ENCODE measurements around the gene ZNF678.
"Not testable (repeated sequence)": the region's sequence is repeated elsewhere in the genome, so short reads cannot be mapped to it uniquely, and the experiment has no call there.

The ZNF678 gene

DNA sequence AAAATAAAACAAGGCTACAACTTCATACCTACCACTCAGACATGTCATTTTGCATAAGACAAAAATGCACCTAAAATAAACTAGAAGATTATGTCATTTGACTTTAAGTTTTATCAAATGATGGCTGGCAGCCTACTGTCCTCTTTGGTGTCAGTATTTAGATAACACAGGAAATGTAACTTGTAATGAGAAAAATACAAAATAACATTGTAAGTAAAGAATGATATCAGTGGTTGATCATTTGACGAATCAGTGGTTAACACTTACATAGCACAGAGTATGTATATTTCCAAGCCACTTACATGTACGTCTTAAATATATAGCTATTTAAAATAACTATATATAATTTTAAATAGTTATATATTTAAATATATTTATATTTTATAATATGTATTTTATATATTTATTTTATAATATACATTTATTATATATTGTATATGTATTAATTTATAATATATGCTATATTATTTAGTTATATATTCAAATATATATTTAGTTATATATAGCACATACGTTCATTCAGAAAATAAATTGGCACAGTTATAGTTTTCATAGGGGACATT, 44.1 kb downstream of the ZNF678 start:
- DNase-seq, result no peak

DNA sequence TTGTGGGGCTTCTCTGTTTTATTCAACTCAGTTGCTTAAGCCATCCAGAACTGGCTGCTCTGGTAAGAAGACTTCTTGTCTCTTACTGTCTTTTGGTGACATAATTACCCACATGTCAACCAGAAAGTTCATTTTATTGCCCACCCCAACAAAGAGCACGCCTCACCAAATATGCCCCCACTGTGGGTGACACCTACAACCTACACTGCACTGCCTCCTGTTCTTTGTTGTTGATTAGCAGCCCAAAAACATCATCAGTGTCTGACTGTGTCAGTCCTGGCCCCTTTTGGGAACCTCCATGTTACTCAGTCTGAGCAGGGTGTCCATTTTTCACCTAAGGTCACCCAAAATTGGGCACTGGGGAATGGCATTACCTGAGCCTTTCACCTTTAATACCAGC, 49.3 kb downstream of the ZNF678 start:
- DNase-seq, result no peak

DNA sequence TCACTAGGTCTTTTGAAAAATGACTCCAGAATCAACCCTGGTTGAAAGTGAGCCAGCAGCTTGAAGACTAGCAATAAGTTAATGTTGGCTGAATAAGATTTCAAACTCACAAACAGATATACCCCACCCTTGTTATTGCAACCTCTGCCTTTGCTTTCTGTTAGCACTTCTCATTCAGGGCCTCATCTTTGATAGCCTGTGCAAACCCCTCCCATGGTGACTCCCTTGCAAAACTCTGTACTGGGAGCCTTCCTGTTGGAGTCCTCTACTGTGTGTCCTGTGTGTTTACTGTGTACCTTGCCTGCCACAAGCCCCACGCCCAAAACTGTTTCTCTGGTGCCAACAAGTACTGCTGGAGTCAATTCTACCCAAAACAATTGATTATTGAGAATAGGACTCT, 50.2 kb downstream of the ZNF678 start:
- DNase-seq, result no peak

DNA sequence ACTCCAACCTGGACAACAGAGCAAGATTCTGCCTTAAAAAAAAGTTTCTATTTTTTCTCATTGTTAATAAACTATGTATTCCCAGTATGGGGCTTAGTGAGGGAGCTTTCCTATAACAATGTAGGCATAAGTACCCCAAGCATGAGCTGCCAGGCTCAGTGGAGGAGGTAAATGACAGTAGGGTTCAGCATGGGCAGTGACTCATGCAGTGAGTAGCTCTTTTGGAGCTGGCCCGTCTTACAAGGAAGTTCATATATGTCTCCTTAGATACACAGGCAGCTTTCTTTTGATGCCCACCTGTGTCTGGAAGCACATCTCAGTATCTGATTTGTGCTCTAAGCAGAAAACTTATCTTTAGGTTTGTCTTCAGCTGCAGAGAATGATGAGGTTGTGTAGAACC, 57.9 kb downstream of the ZNF678 start:
- DNase-seq, result no peak

DNA sequence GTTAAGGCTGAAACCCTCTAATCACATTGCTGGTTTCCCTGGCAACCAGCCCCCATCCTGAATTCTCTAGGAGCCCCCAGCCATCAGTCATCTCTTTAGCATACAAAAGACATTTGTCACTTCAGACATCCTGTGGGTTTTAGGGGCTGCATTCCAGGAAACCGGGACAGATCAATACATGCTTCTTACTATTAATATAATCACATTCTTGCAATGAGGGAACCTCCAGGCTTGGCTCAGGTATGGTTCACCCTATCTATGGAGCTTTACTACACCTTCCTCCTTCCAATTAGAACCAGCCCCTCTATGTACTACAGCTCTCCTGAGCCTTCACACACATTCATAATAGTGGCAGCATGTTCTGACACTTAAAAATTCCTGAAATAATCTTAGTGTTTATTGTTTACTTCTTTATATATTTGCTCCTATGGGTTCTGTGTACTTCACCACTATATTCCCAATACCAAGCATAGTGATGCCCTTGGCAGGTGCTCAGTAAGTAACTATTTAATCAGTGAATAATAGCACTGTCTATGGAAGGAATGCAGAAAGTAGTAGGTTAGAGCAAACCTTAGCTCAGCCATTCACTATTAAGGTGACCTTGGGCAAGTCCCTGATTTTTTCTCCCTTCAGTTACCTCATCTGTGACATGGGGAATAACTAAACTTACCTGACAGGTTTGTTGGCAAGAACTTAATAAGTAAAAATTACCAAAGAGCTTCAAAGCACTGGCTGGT, 59.6 kb downstream of the ZNF678 start:
- no peak for DNase-seq

DNA sequence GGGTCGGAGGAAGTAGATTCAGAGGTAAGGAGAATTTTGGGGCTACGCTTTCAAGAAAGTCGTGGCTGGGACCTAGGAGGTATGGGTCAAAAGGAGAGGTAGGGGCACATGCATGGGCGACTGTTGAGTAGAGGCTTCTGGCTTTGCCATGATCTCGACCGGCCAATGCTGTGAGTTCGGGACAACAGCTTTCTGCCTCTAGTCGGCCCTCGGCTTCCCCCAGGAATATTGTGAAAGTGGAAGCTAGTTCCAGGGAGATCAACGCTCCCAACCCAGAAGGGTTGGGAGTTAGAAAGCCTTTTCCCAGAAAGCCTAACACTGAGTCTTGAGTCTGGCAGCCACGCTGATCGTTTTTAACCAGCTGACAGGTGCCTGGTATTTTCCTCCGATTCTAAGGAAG, 69.0 kb downstream of the ZNF678 start:
- no peak for DNase-seq

DNA sequence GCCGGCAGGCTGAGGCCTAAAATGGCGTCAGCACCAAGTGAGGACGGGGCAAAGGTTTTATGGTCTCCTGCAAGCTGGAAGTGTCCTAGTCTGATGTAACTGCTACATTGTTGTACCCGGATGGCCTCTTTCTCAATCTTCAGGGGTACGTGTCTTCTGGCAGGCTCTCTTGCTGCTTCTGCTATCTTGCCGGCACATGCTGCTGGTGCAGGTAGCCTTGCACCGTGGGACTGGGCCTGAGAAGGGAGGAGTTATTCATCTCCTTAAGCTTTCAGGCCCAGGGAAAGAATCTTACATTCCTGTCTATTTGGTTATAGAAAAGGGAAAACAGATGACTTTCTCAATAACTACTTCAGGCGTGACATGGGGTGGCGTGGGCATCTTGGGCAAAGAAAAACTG, 72.2 kb downstream of the ZNF678 start:
- no peak for DNase-seq

DNA sequence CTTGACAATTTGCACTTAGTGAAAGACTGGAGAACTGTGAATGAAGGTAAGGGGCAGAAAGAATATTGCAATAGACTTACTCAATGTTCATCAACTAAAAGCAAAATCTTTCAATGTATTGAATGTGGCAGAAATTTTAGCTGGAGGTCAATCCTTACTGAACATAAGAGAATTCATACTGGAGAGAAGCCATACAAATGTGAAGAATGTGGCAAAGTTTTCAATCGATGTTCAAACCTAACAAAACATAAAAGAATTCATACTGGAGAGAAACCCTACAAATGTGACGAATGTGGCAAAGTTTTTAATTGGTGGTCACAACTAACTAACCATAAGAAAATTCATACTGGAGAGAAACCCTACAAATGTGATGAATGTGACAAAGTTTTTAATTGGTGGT, 91.1 kb downstream of the ZNF678 start:
- no peak for DNase-seq

DNA sequence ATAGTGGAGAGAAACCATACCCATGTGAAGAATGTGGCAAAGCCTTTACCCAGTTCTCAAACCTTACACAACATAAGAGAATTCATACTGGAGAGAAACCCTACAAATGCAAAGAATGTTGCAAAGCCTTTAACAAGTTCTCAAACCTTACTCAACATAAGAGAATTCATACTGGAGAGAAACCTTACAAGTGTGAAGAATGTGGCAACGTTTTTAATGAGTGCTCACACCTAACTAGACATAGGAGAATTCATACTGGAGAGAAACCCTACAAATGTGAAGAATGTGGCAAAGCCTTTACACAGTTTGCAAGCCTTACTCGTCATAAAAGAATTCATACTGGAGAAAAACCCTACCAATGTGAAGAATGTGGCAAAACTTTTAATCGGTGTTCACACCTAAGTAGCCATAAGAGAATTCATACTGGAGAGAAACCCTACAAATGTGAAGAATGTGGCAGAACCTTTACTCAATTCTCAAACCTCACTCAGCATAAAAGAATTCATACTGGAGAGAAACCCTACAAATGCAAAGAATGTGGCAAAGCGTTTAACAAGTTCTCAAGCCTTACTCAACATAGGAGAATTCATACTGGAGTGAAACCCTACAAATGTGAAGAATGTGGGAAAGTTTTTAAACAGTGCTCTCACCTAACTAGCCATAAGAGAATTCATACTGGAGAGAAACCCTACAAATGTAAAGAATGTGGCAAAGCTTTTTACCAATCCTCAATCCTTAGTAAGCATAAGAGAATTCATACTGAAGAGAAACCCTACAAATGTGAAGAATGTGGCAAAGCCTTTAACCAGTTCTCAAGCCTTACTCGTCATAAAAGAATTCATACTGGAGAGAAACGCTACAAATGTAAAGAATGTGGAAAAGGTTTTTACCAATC, 91.7 kb downstream of the ZNF678 start:
- no peak for DNase-seq

DNA sequence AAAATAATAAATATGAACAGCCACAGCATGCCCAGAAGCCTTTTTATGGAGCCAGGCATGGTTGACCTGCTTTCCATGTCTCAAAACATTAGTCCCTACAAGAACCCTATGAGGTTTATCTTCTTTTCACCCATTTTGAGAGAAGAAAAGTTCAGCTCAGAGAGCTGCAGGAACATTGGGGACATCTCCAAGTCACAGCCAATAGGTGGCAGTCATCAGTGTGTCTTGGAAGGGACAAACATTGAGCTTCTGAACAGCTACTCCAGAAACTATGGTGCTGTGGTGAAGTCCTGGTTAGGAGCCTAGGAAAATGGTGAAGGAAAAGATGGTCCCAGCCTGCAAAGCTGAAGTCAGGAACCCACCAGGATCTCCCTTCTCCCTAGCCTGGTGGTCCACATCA, 98.1 kb downstream of the ZNF678 start:
- DNase-seq, result no peak

DNA sequence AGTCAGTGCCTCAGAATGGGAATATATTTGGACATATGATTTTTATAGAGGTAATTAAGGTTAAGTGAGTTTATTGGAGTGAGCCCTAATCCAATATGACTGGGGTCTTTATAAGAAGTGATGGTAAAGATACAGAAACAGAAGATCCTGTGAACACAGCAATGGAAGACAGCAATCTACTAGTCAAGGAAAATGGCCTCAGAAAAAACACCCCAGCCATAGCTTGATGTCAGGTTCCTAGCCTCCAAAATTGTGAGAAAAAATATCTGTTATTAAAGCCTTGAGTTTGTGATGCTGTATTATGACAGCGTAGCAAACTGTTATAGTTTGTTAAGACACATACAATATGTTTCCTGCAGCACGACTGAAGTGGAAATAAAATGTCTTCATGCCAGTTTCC, 99.6 kb downstream of the ZNF678 start:
- no peak for DNase-seq

DNA sequence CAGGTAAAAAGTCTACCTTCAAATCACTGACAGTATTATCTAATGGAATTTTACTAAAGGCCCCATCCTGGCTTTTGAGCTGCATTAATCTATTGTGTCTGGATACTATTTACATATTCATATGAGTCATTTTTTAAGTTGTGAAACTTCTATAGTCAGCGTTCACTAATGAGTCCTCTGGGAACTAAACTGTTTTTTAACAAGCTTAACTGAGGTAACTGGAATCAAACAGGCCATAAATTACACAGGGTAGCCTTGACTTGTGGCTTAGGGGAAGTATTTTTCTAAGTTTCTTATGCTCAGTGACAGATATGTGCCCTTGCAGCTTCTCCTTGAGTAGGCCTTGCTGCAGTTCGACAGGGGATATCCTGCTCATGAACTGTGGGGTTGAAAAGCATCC, 102.9 kb downstream of the ZNF678 start:
- no peak for DNase-seq

DNA sequence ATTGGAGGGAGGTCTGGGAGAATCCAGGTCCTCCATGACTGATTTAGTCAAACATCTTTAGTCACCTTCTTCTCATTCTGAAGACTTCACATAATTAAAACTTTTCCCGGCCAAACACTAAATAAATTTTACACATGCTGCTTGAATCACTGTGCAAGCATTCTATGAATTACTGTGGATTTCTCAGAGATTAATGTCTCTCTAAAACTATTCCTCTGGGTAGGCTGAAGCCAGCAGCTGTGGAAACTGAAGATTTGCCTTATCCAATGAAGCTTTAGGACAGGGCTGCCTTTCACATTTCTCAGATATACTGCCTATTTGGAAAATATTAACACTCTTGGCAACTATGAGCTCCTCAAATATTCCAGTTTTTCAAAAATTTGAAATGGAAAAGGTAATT, 110.1 kb downstream of the ZNF678 start:
- no peak for DNase-seq

DNA sequence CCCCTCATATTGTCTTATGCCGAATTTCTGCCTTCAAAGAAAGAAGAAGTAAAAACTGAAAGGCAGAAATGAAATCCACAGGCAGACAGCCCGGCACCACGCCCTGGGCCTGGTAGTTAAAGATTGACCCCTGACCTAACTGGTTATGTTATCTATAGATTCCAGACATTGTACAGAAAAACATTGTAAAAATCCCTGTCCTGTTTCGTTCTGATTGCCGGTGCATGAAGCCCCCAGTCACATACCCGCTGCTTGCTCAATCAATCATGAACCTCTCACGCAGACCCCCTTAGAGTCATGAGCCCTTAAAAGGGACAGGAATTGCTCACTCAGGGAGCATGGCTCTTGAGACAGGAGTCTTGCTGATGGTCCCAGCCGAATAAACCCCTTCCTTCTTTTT, 122.5 kb downstream of the ZNF678 start:
- DNase-seq, result no peak

DNA sequence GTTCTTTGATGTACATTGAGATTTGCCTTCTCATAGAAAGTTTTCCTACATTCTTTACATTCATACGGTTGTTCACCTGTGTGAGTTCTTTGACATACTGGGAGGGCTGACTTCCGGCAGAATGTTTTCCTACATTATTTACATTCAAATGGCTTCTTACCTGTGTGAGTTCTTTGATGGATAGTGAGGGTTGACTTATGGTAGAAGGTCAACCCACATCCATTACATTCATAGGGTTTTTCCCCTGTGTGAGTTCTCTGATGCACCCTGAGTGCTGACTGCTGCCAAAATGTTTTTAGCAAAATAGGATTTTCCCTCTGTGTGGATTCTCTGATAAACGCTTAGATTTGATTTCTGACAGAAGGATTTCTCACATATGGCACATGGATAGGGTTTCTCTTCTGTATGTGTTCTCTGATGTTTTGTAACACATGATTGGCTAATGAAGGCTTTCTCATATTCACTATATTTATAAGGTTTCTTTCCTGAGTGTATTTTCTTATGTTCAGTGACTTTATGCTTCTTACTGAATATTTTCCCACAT, 134.0 kb downstream of the ZNF678 start:
- no peak for DNase-seq

DNA sequence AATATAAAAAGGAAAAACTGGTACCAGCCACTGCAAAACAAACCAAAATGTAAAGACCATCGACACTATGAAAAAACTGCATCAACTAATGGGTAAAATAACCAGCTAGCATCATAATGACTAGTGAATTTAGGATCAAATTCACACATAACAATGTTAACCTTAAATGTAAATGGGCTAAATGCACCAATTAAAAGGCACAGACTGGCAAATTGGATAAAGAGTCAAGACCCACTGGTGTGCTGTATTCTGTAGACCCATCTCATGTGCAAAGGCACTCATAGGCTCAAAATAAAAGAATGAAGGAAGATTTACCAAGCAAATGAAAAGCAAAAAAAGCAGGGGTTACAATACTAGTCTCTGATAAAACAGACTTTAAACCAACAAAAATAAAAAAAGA, 138.3 kb downstream of the ZNF678 start:
- DNase-seq, result not testable (repeated sequence)

DNA sequence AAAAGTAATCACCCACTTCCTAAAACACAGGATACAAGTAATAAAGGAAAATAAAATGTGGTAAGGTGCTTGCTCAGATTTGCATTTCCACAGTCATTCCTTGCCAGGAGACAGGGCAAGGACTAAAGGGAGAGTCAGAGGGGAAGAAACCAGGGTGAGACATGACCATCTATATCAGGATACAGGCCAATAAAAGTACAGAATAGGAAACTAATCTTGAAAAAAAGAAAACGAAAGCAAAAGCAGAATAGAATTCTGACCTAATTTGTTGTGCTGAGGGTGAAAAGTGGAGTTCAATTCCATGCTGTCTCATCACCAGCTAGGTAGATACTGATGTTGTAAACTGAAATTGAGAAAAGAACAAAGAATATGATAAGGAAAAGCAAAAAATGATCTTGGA, 144.5 kb downstream of the ZNF678 start:
- DNase-seq, result no peak

DNA sequence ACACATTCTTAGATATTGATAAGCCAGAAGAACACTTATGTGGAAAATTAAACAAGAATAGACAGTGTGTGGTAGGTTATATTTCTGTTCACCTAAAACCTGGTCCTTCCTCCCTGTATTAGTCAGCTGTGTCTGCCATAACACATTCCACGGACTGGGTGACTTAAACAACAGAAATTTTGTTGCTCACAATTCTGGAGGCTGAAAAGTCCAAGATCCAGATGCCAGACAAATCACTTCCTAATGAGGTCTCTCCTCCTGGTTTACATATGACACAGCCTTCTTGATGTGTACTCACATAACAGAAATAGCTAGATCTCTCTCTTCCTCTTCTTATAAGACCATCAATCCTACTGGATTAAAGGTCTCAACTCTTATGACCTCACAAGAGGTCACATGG, 146.1 kb downstream of the ZNF678 start:
- no peak for DNase-seq

DNA sequence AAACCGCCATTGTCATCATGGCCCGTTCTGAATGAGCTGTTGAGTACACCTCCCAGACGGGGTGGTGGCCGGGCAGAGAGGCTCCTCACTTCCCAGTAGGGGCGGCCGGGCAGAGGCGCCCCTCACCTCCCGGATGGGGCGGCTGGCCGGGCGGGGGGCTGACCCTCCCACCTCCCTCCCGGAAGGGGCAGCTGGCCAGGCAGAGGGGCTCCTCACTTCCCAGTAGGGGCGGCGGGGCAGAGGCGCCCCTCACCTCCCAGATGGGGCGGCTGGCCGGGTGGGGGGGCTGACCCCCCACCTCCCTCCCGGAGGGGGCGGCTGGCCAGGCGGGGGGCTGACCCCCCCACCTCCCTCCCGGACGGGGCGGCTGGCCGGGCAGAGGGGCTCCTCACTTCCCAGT, 147.1 kb downstream of the ZNF678 start:
- not testable (repeated sequence) for DNase-seq

DNA sequence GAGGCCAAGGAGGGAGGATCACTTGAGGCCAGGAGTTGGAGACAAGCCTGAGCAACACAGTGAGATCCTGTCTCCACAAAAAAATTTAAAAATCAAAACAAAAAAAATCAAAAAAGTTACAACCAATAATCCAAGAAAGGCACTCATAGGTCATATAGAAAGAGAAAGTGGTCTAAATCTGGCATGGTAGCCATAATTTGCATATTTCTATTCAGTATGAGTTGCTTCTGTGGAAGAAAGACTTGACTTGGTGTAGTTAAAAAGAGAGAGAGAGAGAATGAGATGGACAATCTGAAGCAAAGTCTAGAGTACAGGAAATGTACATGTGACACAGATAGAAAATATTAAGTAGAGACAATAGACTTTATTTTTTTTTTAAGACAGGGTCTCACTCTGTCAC, 149.3 kb downstream of the ZNF678 start:
- DNase-seq, result no peak

DNA sequence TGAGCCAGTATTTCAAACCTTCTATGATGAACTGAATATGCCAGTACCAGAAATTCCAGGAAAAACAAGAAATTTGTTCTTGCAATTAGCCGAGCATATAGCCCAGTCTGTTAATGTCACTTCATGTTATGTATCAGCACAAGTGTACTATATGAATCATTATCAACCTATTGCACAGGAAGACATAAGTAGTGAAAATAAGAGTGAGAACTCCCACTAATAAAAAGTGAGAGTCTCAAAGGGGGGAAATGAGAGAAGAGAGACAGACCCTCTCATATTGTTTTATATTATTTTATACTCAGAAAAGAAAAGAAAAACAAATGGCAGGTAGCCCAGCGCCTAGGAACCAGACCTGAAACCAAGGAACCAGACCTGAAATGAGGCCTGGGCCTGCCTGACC, 155.6 kb downstream of the ZNF678 start:
- no peak for DNase-seq

DNA sequence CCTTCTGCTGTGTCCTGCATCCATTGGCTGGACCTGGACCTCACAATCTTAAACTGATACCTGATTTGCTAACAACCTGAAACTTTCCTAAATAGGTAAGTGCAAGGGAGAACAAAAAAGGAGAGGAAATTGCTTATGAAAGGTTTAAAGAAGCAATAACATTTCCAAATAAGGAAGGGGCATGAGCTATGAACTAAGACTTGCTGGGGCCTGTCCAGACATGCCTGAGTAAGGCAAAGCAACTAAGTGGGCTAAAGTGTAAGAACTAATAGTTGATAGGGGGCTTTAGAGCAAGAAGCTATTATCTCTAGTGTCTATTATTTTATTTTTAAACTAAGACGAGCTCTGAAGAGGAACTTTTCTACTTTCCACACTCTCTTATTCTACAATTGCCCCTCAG, 160.1 kb downstream of the ZNF678 start:
- DNase-seq, result no peak

DNA sequence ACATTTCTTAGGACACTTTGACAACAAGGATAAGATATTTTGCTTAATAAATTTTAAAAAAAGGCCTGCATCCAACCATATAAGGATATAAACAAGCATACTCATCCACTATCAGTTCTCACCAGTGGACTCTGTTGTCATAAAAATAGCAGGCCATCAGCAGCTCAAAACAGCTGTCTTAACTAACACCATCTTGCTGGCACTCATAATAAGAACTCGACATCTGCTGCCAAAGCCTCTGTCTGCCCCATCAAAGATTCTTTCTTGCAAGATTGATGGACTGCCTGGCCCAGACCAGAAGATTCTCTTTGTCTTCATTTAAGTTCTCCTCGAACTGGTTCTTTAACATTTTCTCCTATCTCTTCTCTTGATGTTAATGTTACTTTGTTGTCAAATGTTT, 161.7 kb downstream of the ZNF678 start:
- DNase-seq, result no peak

DNA sequence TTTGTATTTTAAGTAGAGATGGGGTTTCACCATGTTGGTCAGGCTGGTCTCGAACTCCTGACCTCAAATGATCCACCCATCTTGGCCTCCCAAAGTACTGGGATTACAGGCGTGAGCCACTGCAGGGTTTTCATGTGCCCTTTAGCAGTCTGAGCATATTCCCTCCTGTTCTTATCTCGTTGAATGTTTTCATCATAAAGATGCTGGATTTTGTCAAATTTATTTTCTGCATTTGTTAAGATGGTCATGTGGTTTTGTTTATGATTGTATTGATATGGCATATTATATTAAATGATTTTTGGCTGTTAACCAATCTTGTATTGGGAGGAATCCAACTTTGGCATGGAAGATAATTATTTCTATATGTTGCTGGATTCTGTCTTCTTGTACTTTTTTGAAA, 163.0 kb downstream of the ZNF678 start:
- DNase-seq, result no peak

Measured in NCI-H187 treated with DMSO at 0.1 percent for 48 hours (cell line).